DOHH2 (cell line): ENCODE data around the gene ATP2B2.

Source experiments
- EZH2phosphoT487 ChIP-seq: fragments of 200-600 bp; sonication (generic); IDR thresholded peaks from 2 replicates; pipeline ENCODE4 v1.6.1; 2017; ENCODE audit warnings: borderline replicate concordance, mild to moderate bottlenecking, antibody characterized with exemption, low read length, moderate library complexity, mixed read lengths
- TF ChIP-seq, protein P1 (sequence below): fragments of 200-600 bp; sonication (generic); IDR thresholded peaks from one replicate; pipeline ENCODE4 v1.5.1; 2014; ENCODE audit warnings: antibody characterized with exemption, mild to moderate bottlenecking, low read depth, low read length; ENCODE audit not compliant: poor library complexity, severe bottlenecking

GRCh38 chr3:10463533-10464434 lies 41.6 kb downstream of the ATP2B2 start:
- TF ChIP-seq, protein P1, sequence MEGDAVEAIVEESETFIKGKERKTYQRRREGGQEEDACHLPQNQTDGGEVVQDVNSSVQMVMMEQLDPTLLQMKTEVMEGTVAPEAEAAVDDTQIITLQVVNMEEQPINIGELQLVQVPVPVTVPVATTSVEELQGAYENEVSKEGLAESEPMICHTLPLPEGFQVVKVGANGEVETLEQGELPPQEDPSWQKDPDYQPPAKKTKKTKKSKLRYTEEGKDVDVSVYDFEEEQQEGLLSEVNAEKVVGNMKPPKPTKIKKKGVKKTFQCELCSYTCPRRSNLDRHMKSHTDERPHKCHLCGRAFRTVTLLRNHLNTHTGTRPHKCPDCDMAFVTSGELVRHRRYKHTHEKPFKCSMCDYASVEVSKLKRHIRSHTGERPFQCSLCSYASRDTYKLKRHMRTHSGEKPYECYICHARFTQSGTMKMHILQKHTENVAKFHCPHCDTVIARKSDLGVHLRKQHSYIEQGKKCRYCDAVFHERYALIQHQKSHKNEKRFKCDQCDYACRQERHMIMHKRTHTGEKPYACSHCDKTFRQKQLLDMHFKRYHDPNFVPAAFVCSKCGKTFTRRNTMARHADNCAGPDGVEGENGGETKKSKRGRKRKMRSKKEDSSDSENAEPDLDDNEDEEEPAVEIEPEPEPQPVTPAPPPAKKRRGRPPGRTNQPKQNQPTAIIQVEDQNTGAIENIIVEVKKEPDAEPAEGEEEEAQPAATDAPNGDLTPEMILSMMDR: no peak
- TF ChIP-seq EZH2phosphoT487: no peak
